HG02798 (cell line): Measurements from ENCODE around the gene ZNF573.
"Not testable (repeated sequence)": the region's sequence is repeated elsewhere in the genome, so short reads cannot be mapped to it uniquely, and the experiment has no call there.

Experiments
- ATAC-seq: cut with Tn5 transposase; IDR thresholded peaks from one replicate; pipeline ENCODE4 v1.9.1; 2021; ENCODE audit warnings: mild to moderate bottlenecking; ENCODE audit not compliant: unreplicated experiment, poor library complexity

ZNF573 gene

DNA sequence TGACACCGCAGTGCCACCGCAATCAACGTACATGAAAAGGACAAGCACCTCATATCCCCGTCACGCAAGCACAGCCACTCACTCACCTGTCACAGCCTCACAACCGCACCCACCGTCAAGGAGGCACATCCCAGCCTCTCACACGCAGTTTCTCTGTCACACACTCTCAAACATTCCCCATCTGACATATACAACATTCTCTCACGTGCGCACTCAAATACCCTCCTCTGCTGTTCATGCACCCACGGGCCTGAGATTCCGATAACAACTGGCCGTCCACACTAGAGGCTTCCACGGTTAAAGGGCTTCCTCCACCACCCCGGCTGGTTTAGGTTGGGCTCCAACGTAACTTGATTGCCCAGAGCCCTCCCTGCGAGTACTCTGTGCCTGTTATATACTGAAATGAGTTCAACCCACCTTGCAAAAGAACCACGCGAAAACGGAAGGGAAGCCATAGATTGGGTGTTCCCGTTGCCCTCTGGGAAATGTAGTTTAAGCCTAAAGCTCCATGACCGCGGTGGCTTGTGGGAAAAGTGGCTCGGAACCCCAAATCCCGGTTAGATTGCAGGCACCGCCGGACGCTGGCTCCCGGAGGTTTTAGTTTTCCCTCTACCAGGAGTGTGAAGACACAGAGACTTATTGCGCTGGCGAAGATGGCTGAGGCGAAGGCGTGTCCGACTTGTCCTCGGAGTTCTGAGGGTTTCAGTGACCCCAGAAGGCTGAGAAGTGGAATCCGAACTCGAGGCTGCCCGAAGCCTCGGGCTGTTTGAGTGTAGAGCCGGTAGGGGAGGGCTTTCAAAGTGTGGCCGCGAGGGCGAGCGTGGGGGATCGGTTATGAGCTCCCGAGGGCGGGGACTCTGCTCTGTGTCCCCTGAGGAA, at the start of gene ZNF573:
Gene ZNF573 (minus strand): TSS at position 460 of the 879 bp plus-strand sequence. CDS start 5,857 bp downstream, outside the sequence.
- peak; percentile 90 for ATAC-seq

- no peak for ATAC-seq
These were observed 38.0 kb upstream of the ZNF573 start for GRCh38 chr19:37817180-37817981.

DNA sequence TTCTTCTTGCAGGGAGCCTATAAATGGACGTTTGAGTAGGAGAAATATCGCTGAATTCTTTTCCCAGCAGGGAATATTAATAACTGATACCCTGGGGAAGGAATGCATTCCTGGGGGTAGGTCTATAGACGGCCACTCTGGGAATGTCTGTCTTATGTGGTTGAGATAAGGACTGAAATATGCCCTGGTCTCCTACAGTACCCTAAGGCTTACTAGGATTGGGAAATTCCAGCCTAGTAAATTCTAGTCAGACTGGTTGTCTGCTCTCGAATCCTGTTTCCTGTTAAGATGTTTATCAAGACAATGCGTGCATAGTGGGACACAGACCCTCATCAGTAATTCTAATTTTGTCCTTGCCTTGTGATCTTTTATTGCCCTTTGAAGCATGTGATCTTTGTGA, 36.2 kb upstream of the ZNF573 start:
- not testable (repeated sequence) for ATAC-seq

- no peak for ATAC-seq
These were observed 34.0 kb upstream of the ZNF573 start for GRCh38 chr19:37813340-37813739.

GRCh38 chr19:37809366-37809765, 30.0 kb upstream of the ZNF573 start:
- ATAC-seq = no peak

- ATAC-seq = no peak
These were observed 24.0 kb upstream of the ZNF573 start for GRCh38 chr19:37803249-37803840.

- no peak for ATAC-seq
These were observed 11.0 kb upstream of the ZNF573 start for GRCh38 chr19:37790244-37790925.

GRCh38 chr19:37778613-37779126, 716 bp downstream of the ZNF573 start:
- no peak for ATAC-seq

- ATAC-seq = no peak
These were observed 8.4 kb downstream of the ZNF573 start for GRCh38 chr19:37770985-37771384.

GRCh38 chr19:37763488-37763887, 15.9 kb downstream of the ZNF573 start:
- ATAC-seq = no peak

DNA sequence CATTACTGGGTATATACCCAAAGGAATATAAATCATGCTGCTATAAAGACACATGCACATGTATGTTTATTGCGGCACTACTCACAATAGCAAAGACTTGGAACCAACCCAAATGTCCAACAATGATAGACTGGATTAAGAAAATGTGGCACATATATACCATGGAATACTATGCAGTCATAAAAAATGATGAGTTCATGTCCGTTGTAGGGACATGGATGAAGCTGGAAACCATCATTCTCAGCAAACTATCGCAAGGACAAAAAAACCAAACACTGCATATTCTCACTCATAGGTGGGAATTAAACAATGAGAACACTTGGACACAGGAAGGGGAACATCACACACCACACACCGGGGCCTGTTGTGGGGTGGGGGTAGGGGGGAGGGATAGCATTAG, 21.7 kb downstream of the ZNF573 start:
- not testable (repeated sequence) for ATAC-seq

DNA sequence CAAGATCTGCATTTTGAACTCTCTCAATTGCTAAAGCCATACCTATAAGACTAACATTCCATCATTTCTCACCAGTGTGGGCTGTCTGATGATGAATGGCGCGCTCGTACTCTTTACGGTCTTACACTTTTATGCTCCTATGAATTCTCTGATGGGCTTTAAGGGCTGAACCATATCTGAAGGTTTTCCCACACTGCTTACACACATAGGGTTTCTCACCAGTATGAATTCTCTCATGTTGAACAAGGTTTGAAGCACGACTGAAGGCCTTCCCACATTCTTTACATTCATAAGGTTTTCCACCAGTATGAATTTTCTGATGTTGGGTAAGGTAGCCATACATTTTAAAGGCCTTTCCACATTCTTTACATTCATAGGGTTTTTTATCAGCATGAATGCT, 41.0 kb downstream of the ZNF573 start:
- ATAC-seq = no peak

DNA sequence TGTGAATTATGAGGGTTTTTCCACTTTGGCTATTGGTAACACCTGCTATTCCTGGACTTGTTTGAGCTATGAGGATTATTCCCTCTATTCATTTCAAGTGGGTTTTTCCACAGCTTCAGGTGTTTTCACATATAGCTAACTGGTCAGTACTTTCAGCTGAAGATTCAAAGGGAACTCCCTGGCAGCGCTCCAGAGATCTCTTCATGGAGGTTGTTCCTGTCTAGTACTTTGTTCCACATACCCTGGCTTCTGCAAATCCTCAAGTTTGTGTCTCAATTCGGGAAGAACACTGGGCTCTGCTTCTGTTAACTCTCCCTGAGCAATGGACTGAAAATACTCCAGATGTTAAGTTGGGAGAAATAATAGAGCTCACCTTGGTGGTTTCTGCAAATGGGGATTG, 54.2 kb downstream of the ZNF573 start:
- no peak for ATAC-seq

GRCh38 chr19:37719927-37720265, 59.5 kb downstream of the ZNF573 start:
- no peak for ATAC-seq

DNA sequence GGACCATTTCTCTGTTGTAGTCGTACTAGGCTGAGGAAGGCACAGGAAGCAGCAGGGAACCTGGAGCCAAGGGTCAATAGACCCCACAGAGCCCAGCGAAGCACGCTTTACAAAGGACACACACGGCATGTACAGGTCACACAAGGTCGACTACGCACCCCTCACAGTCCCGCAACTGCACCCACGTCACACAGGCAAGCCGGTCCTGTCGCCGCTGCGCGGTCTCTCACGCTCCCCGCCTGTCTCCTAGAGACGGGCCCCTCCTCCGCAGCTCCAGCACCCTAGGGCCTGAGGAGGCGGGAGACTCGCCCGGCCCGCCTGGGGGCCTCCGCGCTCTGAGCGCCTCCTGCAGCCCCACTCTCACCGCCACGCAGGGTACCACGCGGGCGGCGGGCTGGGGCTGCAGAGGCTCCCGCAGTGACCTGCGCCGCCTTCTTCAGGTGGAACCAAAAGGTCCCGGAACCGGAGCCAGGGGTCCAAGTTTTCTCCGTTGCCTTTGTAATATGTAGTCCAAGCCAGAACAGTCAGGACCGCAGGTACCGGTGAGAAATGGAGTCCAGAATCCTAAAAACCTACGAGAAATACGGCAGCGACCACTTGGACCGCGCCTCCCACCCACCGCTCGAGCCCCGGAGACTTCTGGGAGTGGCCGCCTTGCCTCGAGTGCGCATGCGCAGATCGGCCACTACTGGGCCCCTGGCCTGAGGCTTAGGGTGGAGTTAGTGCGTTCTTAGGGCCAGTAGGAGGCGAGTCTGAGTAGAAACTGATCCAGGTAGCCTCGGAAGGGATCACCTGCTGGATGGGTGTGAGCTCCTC, 60.1 kb downstream of the ZNF573 start, which contains the start of gene ZNF607:
Gene ZNF607 (minus strand): TSS at position 651 of the 816 bp plus-strand sequence. CDS start 8,143 bp downstream, outside the sequence.
- ATAC-seq = peak; percentile 96

DNA sequence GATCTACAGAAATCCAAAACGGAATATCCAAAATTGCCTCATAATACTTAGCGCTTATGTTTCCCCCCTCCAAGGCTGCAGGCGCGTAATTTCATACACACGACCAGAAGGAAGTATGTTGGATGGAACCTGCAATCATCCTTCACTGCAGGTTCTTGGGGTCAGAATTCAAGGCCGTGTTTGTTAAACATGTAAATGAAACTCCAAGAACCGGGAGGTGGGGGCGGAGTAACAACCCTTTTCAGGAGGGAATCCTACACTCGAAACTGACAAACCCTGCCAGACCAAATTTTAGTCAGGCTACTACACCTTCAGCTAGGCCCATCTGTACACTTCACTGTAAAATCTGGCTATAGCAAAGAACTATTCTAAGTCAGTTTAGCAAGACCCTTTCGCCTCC, 61.1 kb downstream of the ZNF573 start:
- ATAC-seq = no peak

- ATAC-seq = no peak
These were observed 63.2 kb downstream of the ZNF573 start for GRCh38 chr19:37716140-37716539.

DNA sequence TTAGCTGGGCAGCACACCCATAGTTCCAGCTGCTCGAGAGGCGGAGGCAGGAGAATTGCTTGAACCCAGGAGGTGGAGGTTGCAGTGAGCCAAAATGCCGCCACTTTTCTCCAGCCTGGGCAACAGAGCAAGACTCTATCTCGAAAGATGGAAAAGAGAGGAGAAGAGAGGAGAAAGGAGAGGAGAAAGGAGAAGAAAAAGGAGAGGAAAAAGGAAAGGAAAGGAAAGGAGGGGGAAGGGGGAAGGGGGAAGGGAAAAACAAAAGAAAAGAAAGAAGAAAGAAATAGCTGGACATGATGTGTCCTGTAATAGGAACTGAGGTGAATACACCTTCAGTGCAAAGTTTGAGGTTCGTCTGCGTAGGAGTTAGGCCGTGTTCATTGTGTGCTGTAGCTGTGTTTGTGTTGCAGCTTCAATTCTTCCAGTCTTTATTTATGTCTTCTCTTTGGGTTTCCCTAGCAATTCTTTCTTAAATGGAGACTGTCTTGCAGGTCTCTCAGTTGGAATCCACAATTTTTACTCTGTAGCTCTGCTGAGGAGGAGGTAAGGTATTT, 73.3 kb downstream of the ZNF573 start:
- no peak for ATAC-seq

GRCh38 chr19:37699057-37699456, 80.3 kb downstream of the ZNF573 start:
- ATAC-seq = no peak
